Measurements from ENCODE around the gene SLC5A4. TPM values are rescaled to one million over a fixed set of nuclear protein-coding genes. Genes with fewer than 3 reads are reported as not detected.
"Not testable (repeated sequence)": the region's sequence is repeated elsewhere in the genome, so short reads cannot be mapped to it uniquely, and the experiment has no call there.

Gene SLC5A4
- total and polyA plus RNA-seq, 2 donors from 2014 or later, result 2.0 TPM; not detected in 1

GRCh38 chr22:32200752-32201151 lies 54.4 kb downstream of the SLC5A4 start:
- Histone ChIP-seq H3K4me3 (ENCODE audit: low read length in 3 of 3) (no peak overlapping the region), H3K4me1 (ENCODE audit: control insufficient read depth in 2 of 3, insufficient read depth in 2 of 3, low read depth in 1 of 3, low read length in 3 of 3) (peaks cover 0 to 5% (median 0%) of the 10 kb centered on the region in 3 donors), H3K9me3 (ENCODE audit: control insufficient read depth in 2 of 3, insufficient read depth in 1 of 3, low read length in 3 of 3) (no peaks in the 10 kb centered on the region), H3K9ac (ENCODE audit: low read length in 3 of 3) (no peak overlapping the region), H3K27ac (ENCODE audit: low read depth in 2 of 2, low read length in 2 of 2) (no peak overlapping the region), H3K27me3 (ENCODE audit: control insufficient read depth, insufficient read depth, low read length) (no peaks in the 10 kb centered on the region), H3K36me3 (ENCODE audit: control insufficient read depth in 2 of 3, insufficient read depth in 3 of 3, low read length in 3 of 3) (no peaks in the 10 kb centered on the region)
- DNase-seq (no peak), FAIRE-seq (no peak)
- no peak for TF ChIP-seq CTCF (IDR thresholded peaks at IDR 0.05; ENCODE audit: borderline replicate concordance, extremely low read depth, insufficient read depth)
- intact Hi-C loops (cut with DNase I), result no loop called here

DNA sequence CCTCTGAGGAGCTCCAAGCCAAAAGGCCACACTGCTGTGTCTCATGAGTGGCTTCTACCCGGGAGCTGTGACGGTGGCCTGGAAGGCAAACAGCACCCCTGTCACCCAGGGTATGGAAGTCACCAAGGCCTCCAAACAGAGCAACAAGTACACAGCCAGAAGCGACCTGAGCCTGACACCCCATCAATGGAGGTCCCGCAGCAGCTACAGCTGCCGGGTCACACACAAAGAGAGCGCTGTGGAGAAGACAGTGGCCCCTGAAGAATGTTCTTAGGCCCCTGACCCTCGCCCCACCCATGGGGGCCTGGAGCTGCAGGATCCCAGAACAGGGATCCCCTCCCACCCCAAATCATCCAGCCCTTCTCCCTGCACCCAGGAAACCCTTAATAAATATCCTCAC lies 55.2 kb downstream of the SLC5A4 start:
- no peak for FAIRE-seq
- no peak overlapping the region for H3K27ac ChIP-seq (ENCODE audit: low read depth in 2 of 2, low read length in 2 of 2)
- H3K4me1 ChIP-seq (ENCODE audit: control insufficient read depth in 2 of 3, insufficient read depth in 2 of 3, low read depth in 1 of 3, low read length in 3 of 3), result peaks cover 0 to 5% (median 0%) of the 10 kb centered on the region in 3 donors
- H3K9ac ChIP-seq (ENCODE audit: low read length in 3 of 3), result no peak overlapping the region
- DNase-seq, result no peak
- TF ChIP-seq CTCF (IDR thresholded peaks at IDR 0.05; ENCODE audit: borderline replicate concordance, extremely low read depth, insufficient read depth), result no peak
- H3K9me3 ChIP-seq (ENCODE audit: control insufficient read depth in 2 of 3, insufficient read depth in 1 of 3, low read length in 3 of 3), result no peaks in the 10 kb centered on the region
- no peak overlapping the region for H3K4me3 ChIP-seq (ENCODE audit: low read length in 3 of 3)
- intact Hi-C loops (cut with DNase I), result no loop called here
- no peaks in the 10 kb centered on the region for H3K27me3 ChIP-seq (ENCODE audit: control insufficient read depth, insufficient read depth, low read length)
- H3K36me3 ChIP-seq (ENCODE audit: control insufficient read depth in 2 of 3, insufficient read depth in 3 of 3, low read length in 3 of 3), result no peaks in the 10 kb centered on the region

- H3K27me3 ChIP-seq (ENCODE audit: control insufficient read depth, insufficient read depth, low read length), result no peaks in the 10 kb centered on the region
- no peaks in the 10 kb centered on the region for H3K9me3 ChIP-seq (ENCODE audit: control insufficient read depth in 2 of 3, insufficient read depth in 1 of 3, low read length in 3 of 3)
- intact Hi-C loops (cut with DNase I), result no loop called here
- no peak overlapping the region for H3K27ac ChIP-seq (ENCODE audit: low read depth in 2 of 2, low read length in 2 of 2)
- no peak for FAIRE-seq
- no peak for TF ChIP-seq CTCF (IDR thresholded peaks at IDR 0.05; ENCODE audit: borderline replicate concordance, extremely low read depth, insufficient read depth)
- DNase-seq, result no peak
- peaks cover 0 to 5% (median 0%) of the 10 kb centered on the region in 3 donors for H3K4me1 ChIP-seq (ENCODE audit: control insufficient read depth in 2 of 3, insufficient read depth in 2 of 3, low read depth in 1 of 3, low read length in 3 of 3)
- no peak overlapping the region for H3K4me3 ChIP-seq (ENCODE audit: low read length in 3 of 3)
- no peak overlapping the region for H3K9ac ChIP-seq (ENCODE audit: low read length in 3 of 3)
- H3K36me3 ChIP-seq (ENCODE audit: control insufficient read depth in 2 of 3, insufficient read depth in 3 of 3, low read length in 3 of 3), result no peaks in the 10 kb centered on the region
Observed at GRCh38 chr22:32199341-32199740, 55.8 kb downstream of the SLC5A4 start.

DNA sequence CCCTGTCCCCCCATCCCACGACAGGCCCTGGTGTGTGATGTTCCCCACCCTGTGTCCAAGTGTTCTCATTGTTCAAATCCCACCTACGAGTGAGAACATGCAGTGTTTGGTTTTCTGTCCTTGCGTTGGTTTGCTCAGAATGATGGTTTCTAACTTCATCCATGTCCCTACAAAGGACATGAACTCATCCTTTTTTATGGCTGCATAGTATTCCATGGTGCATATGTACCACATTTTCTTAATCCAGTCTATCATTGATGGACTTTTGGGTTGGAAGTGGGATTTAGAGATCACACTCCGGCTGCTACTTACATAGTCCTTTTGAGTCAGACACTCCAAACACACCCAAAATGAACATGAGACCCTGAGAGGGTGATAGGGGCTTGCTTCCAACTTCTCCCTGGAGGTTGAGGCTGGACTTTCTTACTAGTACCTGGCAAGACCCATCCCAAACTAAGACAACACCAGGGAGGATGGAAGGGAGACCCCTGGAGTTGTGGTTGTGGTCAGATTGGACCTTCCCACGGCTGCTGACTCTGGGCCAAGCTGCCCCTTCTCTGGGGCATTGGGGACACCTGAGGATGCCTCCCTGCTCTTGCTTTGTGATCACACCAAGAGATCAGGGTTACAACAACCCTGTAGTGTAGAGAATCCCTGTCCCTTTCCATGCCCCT lies 57.5 kb downstream of the SLC5A4 start:
- H3K9me3 ChIP-seq (ENCODE audit: control insufficient read depth in 2 of 3, insufficient read depth in 1 of 3, low read length in 3 of 3); H3K4me3 ChIP-seq (ENCODE audit: low read length in 3 of 3); intact Hi-C loops (cut with DNase I); FAIRE-seq; H3K27ac ChIP-seq (ENCODE audit: low read depth in 2 of 2, low read length in 2 of 2); H3K4me1 ChIP-seq (ENCODE audit: control insufficient read depth in 2 of 3, insufficient read depth in 2 of 3, low read depth in 1 of 3, low read length in 3 of 3); H3K27me3 ChIP-seq (ENCODE audit: control insufficient read depth, insufficient read depth, low read length); H3K36me3 ChIP-seq (ENCODE audit: control insufficient read depth in 2 of 3, insufficient read depth in 3 of 3, low read length in 3 of 3); H3K9ac ChIP-seq (ENCODE audit: low read length in 3 of 3); DNase-seq: not testable (repeated sequence)

GRCh38 chr22:32195900-32196299 lies 59.2 kb downstream of the SLC5A4 start:
- FAIRE-seq; H3K9me3 ChIP-seq (ENCODE audit: control insufficient read depth in 2 of 3, insufficient read depth in 1 of 3, low read length in 3 of 3); H3K27me3 ChIP-seq (ENCODE audit: control insufficient read depth, insufficient read depth, low read length); H3K36me3 ChIP-seq (ENCODE audit: control insufficient read depth in 2 of 3, insufficient read depth in 3 of 3, low read length in 3 of 3); H3K4me3 ChIP-seq (ENCODE audit: low read length in 3 of 3); H3K4me1 ChIP-seq (ENCODE audit: control insufficient read depth in 2 of 3, insufficient read depth in 2 of 3, low read depth in 1 of 3, low read length in 3 of 3); DNase-seq; intact Hi-C loops (cut with DNase I); H3K9ac ChIP-seq (ENCODE audit: low read length in 3 of 3); H3K27ac ChIP-seq (ENCODE audit: low read depth in 2 of 2, low read length in 2 of 2): not testable (repeated sequence)

GRCh38 chr22:32193346-32193745 lies 61.8 kb downstream of the SLC5A4 start:
- FAIRE-seq; H3K36me3 ChIP-seq (ENCODE audit: control insufficient read depth in 2 of 3, insufficient read depth in 3 of 3, low read length in 3 of 3); H3K27ac ChIP-seq (ENCODE audit: low read depth in 2 of 2, low read length in 2 of 2); H3K4me1 ChIP-seq (ENCODE audit: control insufficient read depth in 2 of 3, insufficient read depth in 2 of 3, low read depth in 1 of 3, low read length in 3 of 3); H3K9me3 ChIP-seq (ENCODE audit: control insufficient read depth in 2 of 3, insufficient read depth in 1 of 3, low read length in 3 of 3); H3K27me3 ChIP-seq (ENCODE audit: control insufficient read depth, insufficient read depth, low read length); H3K4me3 ChIP-seq (ENCODE audit: low read length in 3 of 3); DNase-seq; intact Hi-C loops (cut with DNase I); H3K9ac ChIP-seq (ENCODE audit: low read length in 3 of 3): not testable (repeated sequence)
